Keratinocyte (primary cell): ENCODE results near the gene ZBTB20.

Source experiments
- EZH2 ChIP-seq: IDR thresholded peaks from one replicate; pipeline ENCODE4 v1.6.1; 2012; ENCODE audit warnings: inconsistent platforms, mild to moderate bottlenecking, low read length, moderate library complexity
- TF ChIP-seq, protein P1 (sequence below), 3 experiments: IDR thresholded peaks in 1 of 3; conservative IDR thresholded peaks in 1 of 3; optimal IDR thresholded peaks in 1 of 3; 2 replicates in 2 of 3; 3 replicates in 1 of 3; pipeline versions ENCODE3 to v1.5.1; 2011; ENCODE audit warnings: low read length in 3 of 3, mild to moderate bottlenecking in 3 of 3, moderate library complexity in 2 of 3, control low read depth in 1 of 3, inconsistent platforms in 1 of 3; ENCODE audit not compliant: insufficient read depth in 2 of 3; ENCODE audit errors: extremely low read depth in 1 of 3

DNA sequence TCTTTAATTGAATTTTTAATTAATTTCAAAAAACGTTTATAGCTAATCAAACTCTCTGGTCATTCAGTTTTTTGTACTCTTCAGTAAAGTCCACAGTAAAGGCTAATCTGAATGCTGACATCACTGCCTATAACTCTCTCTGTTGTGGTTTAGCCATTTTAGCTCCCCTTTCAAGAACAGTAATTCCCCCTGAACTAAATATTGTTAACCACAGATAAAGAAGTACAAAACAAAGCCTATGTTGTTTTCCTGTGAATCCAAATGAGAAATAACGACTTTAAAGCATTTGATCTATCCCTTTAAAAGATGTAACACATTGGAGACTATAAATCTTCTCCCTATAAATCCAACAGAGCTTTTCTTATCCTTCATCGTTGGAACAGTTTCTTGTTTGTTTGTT lies 94.2 kb downstream of the ZBTB20 start:
- TF ChIP-seq, protein P1, sequence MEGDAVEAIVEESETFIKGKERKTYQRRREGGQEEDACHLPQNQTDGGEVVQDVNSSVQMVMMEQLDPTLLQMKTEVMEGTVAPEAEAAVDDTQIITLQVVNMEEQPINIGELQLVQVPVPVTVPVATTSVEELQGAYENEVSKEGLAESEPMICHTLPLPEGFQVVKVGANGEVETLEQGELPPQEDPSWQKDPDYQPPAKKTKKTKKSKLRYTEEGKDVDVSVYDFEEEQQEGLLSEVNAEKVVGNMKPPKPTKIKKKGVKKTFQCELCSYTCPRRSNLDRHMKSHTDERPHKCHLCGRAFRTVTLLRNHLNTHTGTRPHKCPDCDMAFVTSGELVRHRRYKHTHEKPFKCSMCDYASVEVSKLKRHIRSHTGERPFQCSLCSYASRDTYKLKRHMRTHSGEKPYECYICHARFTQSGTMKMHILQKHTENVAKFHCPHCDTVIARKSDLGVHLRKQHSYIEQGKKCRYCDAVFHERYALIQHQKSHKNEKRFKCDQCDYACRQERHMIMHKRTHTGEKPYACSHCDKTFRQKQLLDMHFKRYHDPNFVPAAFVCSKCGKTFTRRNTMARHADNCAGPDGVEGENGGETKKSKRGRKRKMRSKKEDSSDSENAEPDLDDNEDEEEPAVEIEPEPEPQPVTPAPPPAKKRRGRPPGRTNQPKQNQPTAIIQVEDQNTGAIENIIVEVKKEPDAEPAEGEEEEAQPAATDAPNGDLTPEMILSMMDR (optimal IDR thresholded peaks at IDR 0.05 in 1 of 3, IDR thresholded peaks at IDR 0.05 in 1 of 3, conservative IDR thresholded peaks at IDR 0.05 in 1 of 3; ENCODE audit: extremely low read depth in 1 of 3, insufficient read depth in 2 of 3, low read length in 3 of 3), result no peak
- TF ChIP-seq EZH2, result no peak
